Fibroblast of skin of left quadriceps (primary cell): ENCODE results near the gene UACA.
"Not testable (repeated sequence)": the region's sequence is repeated elsewhere in the genome, so short reads cannot be mapped to it uniquely, and the experiment has no call there.

Experiments used
- DNase-seq, 2 experiments: peaks; one replicate each; pipeline ENCODE4 v3.0.0-alpha.2; 2013; ENCODE audit warnings: low read depth in 2 of 2

UACA gene

DNA sequence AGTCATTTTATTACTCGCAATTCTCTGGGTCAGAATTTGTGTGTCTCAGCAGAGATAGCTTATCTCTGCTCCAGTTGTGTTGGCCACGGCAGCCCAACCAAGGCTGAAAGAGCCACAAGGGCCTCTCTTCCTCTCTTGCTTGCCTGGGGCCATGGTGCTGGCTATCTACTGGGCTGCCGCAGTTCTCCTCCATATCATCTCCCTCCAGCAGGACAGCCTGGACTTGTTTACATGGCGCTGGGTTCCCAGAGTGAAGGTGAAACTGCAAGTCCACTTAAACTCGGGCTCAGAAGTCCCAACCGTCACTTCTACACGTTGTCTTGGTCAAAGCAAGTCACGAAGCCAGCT, 134.8 kb downstream of the UACA start:
- DNase-seq, result no peak

DNA sequence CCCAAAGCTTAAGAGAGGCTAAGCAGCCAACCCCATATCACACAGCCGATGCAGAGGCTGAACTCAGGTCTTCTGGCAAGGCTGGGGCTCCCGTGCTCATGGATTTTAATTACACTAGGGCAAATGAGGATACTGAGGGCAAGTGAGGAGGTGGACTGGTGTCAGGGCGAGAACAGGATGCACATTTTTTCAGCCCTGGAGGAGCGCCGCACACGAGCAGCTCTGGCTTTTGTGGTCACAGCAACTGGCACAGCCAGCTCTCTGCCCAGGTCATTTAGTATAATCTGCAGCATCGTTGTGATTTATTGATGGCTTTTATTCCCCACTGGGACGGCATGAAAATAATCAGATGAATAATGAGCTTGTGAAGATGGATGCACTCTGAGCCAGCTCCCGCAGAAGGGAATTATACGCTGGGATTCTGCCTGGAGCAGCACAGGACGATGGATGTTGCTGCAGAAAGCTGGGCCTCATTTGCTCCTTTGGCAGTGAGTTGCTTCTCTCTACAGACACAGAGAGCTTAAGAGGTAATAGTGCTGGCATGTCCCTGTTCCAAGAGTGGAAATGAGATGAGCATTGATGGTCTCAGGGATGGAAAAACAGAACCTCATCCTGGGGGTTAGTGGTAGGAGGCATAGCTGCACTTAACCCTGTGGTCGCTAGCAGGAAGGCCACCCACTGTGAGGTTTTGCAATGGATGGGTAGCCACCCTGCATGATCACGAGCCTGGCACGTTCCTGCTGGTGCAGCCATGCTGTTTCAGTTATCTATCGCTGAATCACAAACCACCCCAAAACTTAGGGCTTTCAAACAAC, 135.4 kb downstream of the UACA start:
- peak; percentile 81 for DNase-seq

DNA sequence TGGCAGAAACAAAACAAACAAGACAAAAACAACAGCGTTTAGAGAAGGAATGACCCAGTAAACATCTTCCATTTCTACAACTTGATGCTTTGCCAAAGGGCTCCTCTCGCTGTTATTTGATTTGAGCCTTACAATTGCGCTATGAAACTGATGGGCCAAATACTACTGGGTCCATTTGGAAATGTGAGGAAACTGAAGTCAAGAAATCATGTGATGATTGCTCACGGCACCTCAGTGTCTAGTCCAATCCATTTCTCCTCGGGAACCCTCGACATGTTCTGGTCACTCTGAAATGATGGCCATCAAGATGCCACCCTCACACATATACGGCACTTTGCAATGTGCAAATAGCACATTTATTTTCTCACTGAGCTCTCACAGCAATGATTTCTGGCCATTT, 136.0 kb downstream of the UACA start:
- DNase-seq, result no peak

DNA sequence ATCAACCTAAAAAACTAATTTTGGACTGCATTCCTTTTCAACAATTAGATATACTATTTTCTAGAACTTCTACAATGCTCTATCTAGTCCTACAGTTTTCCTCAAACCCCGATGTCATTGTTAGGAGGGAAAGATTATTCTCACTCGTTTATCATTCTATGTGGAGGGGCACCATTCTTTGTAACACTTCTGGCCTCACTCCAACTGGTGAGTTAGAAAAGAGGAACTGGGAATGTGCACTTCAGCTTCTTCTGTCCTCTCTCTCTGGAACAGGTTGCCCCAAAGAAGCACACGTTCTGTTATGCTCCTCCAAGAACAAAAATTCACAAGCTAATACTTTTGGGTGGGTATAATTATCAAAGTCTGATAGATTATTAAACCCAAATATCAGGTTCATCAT, 137.9 kb downstream of the UACA start:
- no peak for DNase-seq

DNA sequence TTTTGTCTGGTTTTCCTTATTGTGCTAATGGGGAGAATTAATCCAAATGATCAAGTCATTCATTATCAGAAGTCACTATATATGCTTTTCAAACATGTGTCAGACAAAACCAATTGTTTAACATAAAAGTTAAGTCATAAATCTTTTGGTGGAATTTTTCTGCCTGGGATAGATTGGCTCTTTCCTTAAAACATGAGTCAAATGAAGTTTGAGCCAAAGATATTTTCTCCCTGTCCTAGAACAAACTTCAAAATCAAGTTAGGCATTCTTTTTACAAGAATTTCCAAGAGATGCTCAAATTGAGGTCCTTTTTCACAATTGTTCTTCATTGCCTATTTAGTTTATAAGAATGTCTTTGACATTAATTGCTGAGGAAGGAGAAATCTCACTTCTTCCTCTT, 138.3 kb downstream of the UACA start:
- DNase-seq, result no peak

DNA sequence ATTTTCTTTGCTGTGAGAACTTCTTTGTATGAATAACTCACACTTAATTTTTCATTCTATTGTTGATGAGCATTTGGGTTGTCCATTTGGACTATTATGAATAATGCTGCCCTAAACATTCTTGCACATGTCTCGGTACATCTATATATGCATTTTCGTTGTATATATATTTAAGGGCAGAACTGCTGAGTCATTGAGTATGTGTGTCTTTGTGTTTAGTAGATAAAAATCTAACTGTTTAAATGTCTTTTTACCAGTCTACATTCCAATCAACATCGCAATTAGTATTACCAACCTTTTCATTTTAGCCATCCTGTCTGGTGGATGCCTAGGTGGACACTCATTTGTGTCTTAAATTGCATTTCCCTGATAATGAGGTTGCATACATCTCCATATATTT, 144.4 kb downstream of the UACA start:
- DNase-seq, result no peak

DNA sequence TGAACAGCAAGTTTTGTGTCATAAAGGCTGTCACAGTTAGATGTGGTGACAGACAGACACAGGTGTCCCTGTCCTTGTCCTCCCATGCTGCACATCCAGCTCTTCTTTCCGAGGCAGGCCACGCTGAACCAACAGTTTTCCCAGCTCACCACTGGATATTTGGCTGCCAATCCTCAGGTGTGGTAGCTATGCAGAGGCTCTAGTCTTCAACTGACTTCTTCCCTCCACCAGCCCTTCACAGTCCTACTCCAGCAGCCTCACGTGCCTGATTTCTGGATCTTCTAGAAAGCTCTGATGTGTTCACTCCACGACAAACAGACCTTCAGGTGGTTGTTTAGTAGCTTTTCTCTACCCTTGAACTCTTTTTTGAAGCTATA, 145.5 kb downstream of the UACA start:
- no peak for DNase-seq

DNA sequence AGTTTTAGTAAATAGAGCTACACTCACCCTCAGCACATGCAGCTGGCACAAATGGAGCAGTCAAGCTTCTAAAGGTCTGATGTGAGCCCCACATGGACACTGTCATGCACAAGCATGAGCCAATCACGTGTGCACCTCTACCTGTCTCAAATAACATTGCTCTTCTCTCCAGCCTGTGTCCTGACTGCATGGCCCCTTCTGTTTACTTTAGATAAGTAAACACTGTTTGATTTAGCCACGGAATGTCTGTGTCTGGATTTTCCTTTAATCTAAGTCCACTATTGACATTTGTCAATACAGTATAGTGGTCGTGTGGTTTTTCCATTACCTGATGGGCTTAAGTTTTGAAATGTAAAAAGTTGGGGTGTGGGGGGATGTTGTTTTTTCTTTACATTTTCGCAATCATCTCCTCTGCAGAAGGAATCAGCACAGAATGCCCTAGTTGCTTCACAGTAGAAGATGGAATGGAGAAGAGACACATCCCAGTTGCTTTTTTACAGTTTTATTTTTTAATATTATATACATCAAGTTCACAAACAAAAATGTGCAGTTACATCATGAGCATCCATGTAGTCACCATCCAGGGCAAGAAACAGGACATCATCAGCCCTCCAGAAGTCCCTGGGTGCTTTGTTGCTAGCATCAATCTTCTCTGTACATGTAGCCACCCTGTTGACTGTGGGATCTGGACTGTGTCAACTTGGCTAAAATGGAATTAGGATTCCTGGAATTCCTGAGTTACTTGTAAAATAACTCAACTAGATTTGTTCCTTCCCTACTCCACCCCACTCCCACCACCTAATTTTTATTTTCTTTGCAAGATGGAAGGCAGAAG, 146.1 kb downstream of the UACA start:
- no peak for DNase-seq

DNA sequence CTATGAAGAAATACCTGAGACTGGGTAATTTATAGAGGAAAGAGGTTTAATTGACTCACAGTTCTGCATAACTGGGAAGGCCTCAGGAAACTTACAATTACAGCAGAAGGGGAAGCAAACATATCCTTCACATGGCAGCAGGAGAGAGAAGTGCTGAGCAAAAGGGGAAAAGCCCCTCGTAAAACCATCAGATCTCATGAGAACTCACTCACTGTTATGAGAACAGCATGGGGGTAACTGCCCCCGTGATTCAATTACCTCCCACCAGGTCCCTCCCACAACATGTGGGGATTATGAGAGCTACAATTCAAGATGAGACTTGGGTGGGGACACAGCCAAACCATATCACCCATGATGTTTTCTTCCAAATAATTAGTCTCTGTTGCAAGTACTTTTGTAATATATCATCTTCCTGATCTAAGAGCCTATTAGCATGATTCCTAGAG, 147.0 kb downstream of the UACA start:
- not testable (repeated sequence) for DNase-seq

DNA sequence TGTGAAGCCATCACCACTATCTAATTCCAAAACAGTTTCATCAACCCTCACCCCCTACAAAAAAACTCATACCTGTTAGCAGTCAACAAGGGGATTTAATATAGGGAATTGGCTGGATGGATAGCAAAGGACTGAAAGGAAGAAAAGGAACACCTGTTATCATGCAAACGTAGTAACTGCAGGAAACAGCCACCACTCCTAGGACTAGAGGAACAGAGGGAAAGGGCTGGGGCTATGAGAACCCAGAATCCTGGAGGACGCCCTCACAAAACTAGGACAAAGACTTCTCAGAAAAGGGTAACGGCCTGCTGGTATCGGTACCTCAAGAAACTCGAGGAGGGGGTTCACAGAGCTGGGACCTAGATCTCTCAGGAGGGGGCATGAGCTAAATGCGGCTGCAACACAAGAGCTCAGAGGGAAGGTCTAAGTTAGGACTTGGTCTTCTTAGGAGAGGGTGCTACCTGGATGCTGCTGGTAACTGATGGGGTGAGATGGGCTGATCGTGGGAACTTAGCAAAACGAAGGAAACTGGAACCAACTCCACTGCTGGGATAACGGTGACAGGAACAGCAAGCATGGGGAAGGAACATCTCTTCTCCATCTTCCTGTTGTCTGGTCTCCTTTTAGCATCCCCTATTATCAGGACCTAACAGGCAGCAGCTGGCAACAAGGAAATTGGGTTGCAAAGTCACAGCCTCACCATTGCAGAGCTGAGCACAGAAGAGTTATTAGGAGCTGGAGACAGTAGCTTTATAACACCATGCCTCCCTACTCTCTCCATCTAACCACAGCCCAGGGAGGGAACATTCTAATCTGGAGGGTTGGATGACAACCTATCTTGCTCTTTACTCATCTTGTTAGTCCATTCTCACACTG, 147.7 kb downstream of the UACA start:
- no peak for DNase-seq

DNA sequence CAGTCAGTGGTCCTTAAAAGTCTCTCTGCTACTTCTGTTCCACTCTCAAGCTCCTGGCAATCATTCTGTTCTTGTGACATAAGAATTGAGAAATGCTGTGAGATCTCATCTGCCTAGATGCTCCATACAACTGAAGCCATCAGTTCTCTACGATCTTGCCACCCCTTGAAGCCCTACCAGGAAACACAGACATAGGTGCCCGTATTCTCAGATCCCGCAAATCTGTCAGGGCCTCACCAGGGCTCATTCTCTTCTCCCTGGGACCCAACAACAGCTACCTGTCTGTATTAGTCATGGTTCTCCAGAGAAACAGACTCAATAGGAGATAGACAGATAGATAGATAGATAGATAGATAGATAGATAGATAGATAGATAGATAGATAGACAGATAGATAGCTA, 149.1 kb downstream of the UACA start:
- DNase-seq, result no peak

DNA sequence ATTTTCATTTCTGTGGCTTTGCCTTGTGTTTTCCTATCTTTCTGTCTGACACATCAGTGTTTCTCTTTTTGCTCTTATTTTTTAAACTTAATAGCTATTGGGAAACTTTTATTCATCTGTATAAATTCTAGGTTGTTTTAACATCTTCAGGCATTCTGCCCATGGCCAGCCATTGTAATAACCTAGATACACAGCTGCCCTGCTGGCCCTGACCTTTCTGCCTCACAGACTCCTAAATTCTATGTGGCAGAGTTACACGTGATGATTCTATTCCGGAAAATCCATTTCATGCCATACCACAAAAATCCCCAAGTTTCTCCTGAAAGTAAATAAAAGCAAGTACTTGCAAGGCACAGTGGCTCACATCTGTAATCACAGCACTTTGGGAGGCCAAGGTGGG, 150.1 kb downstream of the UACA start:
- DNase-seq, result no peak

DNA sequence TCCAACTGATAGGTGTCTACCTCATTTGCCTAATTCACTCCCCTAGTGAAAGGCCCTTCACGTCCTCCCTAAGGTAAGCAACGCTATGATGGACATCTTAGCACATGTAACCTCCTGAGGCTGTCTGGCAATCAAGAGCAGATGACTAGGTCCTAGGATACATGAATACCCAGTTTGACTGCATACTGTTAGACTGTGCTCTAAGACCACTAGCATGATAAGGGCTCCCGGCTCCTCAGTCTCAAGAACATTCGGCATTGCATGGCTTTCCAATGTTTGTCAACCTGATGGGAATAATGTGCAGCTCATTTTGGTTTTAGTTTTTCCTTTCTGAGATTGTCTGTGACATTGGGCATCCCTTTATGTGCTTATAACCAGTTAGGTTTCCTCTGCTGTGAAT, 152.1 kb downstream of the UACA start:
- DNase-seq, result no peak

DNA sequence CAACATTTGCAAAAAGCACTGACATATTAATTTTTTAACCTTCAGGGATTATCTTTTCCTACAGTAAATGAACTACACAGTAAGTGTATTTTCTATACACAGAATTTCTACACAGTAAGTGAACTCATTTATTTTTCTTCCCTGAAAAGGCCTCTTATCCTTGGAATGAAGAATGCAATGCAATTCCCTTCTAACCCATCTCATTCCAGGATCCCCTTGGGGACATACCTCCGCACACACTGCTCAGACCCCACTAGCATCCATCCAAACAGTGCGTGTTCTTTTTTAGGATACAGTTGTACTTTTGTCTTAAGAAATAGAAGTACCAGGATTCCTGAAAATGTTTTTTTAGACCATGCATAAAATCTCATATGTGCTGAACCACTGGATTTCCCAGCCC, 152.8 kb downstream of the UACA start:
- peak in 1 of 2 experiments; percentile 20 for DNase-seq

DNA sequence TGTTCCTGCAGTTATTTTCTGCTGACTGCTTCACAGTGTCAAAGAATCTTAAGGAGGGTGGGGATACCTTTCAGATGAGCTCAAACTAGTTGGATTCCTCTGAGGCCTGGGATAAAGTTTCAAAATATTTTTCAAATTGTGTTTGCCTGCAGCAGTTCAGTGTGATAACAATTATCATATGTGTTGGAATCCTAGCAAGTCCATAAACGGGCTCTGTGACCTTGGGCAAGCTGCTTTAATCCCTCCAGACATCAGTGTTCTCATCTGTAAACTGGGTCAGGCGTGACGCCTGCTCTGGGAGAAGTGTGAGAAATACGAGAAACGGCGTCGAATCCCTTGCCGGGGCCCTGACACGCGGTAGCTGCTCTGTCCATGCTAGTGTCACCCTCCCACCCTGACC, 153.5 kb downstream of the UACA start:
- DNase-seq, result no peak

DNA sequence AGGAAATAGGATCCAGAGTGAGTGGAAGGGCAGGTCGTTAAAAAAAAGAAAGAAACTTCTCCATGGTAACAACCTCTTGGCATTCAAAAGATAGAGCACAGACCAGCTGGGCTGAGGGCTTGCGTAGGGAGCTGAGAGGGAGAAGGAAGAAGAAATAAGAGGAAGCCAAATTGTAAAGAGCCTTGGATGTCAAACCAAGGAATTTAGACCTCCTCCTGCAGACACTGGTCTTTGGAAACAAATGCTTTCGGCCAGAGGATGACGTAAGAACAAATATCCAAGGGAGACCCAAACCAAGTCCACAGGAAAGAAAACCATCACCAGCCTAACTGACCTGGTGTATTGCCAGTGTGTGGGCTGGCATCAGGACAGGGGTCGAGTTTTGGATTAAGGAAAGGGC, 155.2 kb downstream of the UACA start:
- no peak for DNase-seq

DNA sequence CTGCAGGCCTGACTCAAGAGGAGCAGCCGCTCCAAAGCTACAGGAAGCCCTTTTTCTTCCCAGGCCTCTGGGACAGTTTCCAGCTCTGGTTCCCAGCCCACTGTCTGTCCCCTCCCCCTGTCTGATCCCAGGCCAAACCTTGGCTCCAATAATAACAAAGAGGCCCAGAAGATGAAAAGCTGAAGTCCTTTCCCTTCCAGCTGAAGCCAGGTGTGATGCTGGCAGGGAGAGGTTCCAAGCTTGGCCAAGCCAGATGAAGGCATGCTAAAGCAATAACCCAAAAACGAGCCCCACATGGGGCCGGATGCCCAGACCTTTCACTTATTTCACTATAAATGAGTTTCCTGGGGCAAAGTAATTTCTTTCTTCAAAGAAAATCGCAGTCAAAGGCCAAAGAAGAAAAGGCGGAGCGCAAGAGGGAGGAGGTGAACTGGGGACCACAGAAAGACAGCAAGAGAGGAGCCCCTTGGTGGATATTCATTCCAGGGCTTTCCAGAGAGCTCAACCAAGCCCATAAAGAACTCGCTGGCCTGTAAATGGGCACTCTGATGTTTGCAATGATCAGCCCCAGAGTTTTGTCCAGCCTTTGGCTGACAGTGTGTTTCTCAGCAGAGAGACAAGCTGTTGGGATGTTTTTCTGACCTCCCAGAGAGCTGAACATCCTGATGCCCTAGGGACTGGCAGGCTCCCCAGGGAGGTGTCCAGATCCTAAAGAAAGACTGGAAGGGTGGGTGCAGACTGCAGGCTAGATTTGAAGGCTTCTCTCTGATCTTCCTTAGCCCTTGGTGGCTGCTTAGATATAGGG, 157.6 kb downstream of the UACA start:
- DNase-seq, result peak; percentile 63 to 66

DNA sequence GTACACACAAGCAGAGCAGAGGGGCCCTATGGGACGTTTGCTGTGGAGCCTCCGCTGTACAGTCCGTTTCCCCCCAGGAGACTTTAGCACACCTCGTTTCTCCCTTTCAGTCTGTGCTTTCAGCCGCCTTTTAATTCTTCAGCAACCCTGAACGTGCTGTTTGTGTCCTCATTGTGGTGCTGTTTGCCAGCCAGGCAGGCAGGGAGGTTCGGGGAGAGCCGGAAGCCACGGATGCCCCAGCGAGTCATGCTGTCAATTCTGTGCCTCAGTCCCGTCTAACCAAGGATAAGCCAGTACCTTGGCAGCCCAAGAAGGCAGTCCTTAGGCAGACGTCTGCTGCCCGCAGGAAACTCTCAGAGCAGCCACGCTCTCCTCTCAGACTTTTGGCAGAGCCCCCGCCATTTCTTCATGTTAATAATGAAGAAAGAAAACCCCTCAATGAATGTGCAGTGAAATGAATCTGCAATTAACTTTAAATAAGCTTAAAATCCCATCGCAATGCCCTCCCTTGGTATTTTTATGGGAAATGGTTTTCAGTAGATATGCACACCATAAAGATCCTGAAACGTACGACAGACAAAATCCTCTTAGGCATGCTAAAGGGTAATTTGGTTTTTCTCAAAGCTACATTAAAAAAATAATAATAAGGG, 158.6 kb downstream of the UACA start:
- no peak for DNase-seq
